AG09319 (cell line): Measurements from ENCODE around the gene MRTFA.

Source experiments
- DNase-seq: peaks from one replicate; pipeline ENCODE4 v3.0.0-alpha.2; 2010; ENCODE audit warnings: low read depth; ENCODE audit errors: extremely low read depth
- CTCF ChIP-seq: IDR thresholded peaks from 2 replicates; pipeline ENCODE4 v1.5.1; 2011; ENCODE audit warnings: low read depth, mild to moderate bottlenecking, inconsistent platforms, low read length, moderate library complexity

Gene MRTFA

GRCh38 chr22:40645579-40646197 is 9.2 kb upstream of the MRTFA start:
- DNase-seq = no peak
- TF ChIP-seq CTCF = no peak

GRCh38 chr22:40642316-40642715 is 5.8 kb upstream of the MRTFA start:
- TF ChIP-seq CTCF = no peak
- no peak for DNase-seq

DNA sequence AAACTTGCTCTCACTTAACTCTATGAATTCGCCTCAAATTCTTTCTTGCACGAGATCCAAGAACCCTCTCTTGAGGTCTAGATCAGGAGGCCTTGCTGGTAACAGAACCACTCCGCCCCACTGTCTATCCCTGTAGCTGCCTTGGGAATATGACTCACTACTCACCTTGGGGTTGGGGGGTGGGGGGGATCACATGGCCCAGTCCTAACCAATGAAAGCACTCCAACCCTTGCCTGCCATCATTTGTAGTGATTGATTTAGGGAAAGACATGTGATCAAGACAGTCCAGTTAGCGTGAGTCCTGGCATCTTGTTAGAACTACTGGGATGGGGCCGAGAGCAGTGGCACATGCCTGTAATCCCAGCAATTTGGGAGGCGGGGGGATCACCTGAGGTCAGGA is 4.8 kb upstream of the MRTFA start:
- no peak for TF ChIP-seq CTCF
- no peak for DNase-seq

- DNase-seq = no peak
- no peak for TF ChIP-seq CTCF
Observed at GRCh38 chr22:40638261-40638660, 1.7 kb upstream of the MRTFA start.

GRCh38 chr22:40637183-40638150 is 948 bp upstream of the MRTFA start:
- TF ChIP-seq CTCF = no peak
- no peak for DNase-seq

DNA sequence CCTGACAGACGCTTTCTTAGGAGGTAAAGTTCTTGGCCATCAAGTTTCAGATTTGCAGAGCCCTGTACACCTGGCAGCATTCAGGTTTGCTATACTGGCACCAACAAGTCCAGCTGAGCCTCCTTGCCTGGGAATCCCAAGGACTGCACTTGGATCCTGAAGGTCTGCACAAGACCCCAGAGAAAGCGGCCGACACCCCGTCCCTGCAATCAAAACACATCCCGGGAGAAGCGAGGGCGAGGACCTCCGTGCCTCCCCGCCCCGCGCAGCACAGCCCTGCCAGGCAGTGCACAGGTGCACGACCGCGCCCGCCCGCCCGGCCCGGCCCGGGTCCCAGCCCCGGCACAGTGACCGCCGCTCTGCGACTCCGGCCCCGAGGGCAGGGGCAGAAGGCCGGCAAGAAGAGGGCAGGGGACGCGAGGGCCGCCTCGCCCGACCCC is 559 bp downstream of the MRTFA start:
- TF ChIP-seq CTCF = no peak
- DNase-seq = no peak
